ENCODE data around the gene CLASRP. TPM values are rescaled to one million over a fixed set of nuclear protein-coding genes. Genes with fewer than 3 reads are reported as not detected.

Gene CLASRP
- total and polyA plus RNA-seq, 5 donors from 2014 or later, result 3.9 to 189 (median 4.8) TPM

- Mint-ChIP-seq H3K27ac (peak overlapping the region in 2 of 3 donors; percentile 15 to 91), H3K4me1 (peaks cover 0 to 6% (median 3%) of the 10 kb centered on the region in 4 donors), H3K36me3 (peaks cover 8% of the 10 kb centered on the region), H3K27me3 (no peaks in the 10 kb centered on the region), H3K4me3 (no peak overlapping the region), H3K9me3 (peaks cover 0 to 1% (median 0%) of the 10 kb centered on the region in 7 donors)
- Histone ChIP-seq H3K9me3 (ENCODE audit: control insufficient read depth in 2 of 2, low read length in 2 of 2) (no peaks in the 10 kb centered on the region), H3K4me1 (ENCODE audit: control insufficient read depth, insufficient read depth, low read length, poor library complexity, severe bottlenecking) (no peaks in the 10 kb centered on the region), H3K36me3 (ENCODE audit: control insufficient read depth, insufficient read depth, low read length) (peaks cover 22% of the 10 kb centered on the region), H3K4me3 (ENCODE audit: low read depth, low read length) (no peak overlapping the region), H3K27me3 (ENCODE audit: control insufficient read depth, insufficient read depth, low read length) (no peaks in the 10 kb centered on the region), H3K27ac (ENCODE audit: insufficient read depth, low read length, poor library complexity, severe bottlenecking) (no peak overlapping the region)
- ATAC-seq (ENCODE audit: low read depth in 2 of 2), result no peak
- DNase-seq, result no peak
Measured at GRCh38 chr19:45010306-45010705, 28.5 kb upstream of the CLASRP start.

- DNase-seq (no peak), ATAC-seq (ENCODE audit: low read depth in 2 of 2) (no peak)
- Histone ChIP-seq H3K9me3 (ENCODE audit: control insufficient read depth in 2 of 2, low read length in 2 of 2) (no peaks in the 10 kb centered on the region), H3K4me1 (ENCODE audit: control insufficient read depth, insufficient read depth, low read length, poor library complexity, severe bottlenecking) (peaks cover 5% of the 10 kb centered on the region), H3K27ac (ENCODE audit: insufficient read depth, low read length, poor library complexity, severe bottlenecking) (no peak overlapping the region), H3K36me3 (ENCODE audit: control insufficient read depth, insufficient read depth, low read length) (peaks cover 15% of the 10 kb centered on the region), H3K27me3 (ENCODE audit: control insufficient read depth, insufficient read depth, low read length) (no peaks in the 10 kb centered on the region), H3K4me3 (ENCODE audit: low read depth, low read length) (no peak overlapping the region)
- Mint-ChIP-seq H3K4me3 (no peak overlapping the region), H3K27ac (no peak overlapping the region), H3K36me3 (peaks cover 10% of the 10 kb centered on the region), H3K9me3 (peaks cover 0 to 1% (median 0%) of the 10 kb centered on the region in 7 donors), H3K27me3 (no peaks in the 10 kb centered on the region), H3K4me1 (peaks cover 0 to 16% (median 8%) of the 10 kb centered on the region in 4 donors)
Measured at GRCh38 chr19:45011959-45012358, 26.9 kb upstream of the CLASRP start.

- peaks cover 0 to 17% (median 10%) of the 10 kb centered on the region in 4 donors for H3K4me1 Mint-ChIP-seq
- H3K36me3 Mint-ChIP-seq, result peaks cover 9% of the 10 kb centered on the region
- Histone ChIP-seq H3K27me3 (ENCODE audit: control insufficient read depth, insufficient read depth, low read length) (no peaks in the 10 kb centered on the region), H3K4me3 (ENCODE audit: low read depth, low read length) (peak overlapping the region; percentile 72), H3K36me3 (ENCODE audit: control insufficient read depth, insufficient read depth, low read length) (peaks cover 13% of the 10 kb centered on the region), H3K27ac (ENCODE audit: insufficient read depth, low read length, poor library complexity, severe bottlenecking) (peak overlapping the region; percentile 88), H3K4me1 (ENCODE audit: control insufficient read depth, insufficient read depth, low read length, poor library complexity, severe bottlenecking) (peaks cover 7% of the 10 kb centered on the region), H3K9me3 (ENCODE audit: control insufficient read depth in 2 of 2, low read length in 2 of 2) (no peaks in the 10 kb centered on the region)
- peak overlapping the region; percentile 16 to 53 (median 42) for H3K4me3 Mint-ChIP-seq
- H3K27ac Mint-ChIP-seq, result peak overlapping the region; percentile 89 to 93 (median 91)
- no peaks in the 10 kb centered on the region for H3K27me3 Mint-ChIP-seq
- peak; percentile 74 to 80 for ATAC-seq (ENCODE audit: low read depth in 2 of 2)
- peak; percentile 68 to 77 (median 76) for DNase-seq
- H3K9me3 Mint-ChIP-seq, result no peaks in the 10 kb centered on the region
Measured at GRCh38 chr19:45016388-45017314, 22.2 kb upstream of the CLASRP start.

GRCh38 chr19:45019187-45019586 lies 19.7 kb upstream of the CLASRP start:
- no peaks in the 10 kb centered on the region for H3K9me3 ChIP-seq (ENCODE audit: control insufficient read depth in 2 of 2, low read length in 2 of 2)
- no peak for ATAC-seq (ENCODE audit: low read depth in 2 of 2)
- no peak overlapping the region for H3K4me3 ChIP-seq (ENCODE audit: low read depth, low read length)
- Mint-ChIP-seq H3K4me3 (no peak overlapping the region), H3K9me3 (no peaks in the 10 kb centered on the region), H3K36me3 (peaks cover 14% of the 10 kb centered on the region), H3K4me1 (peaks cover 0 to 17% (median 10%) of the 10 kb centered on the region in 4 donors), H3K27ac (peak overlapping the region in 1 of 3 donors; percentile 67), H3K27me3 (no peaks in the 10 kb centered on the region)
- no peaks in the 10 kb centered on the region for H3K27me3 ChIP-seq (ENCODE audit: control insufficient read depth, insufficient read depth, low read length)
- H3K27ac ChIP-seq (ENCODE audit: insufficient read depth, low read length, poor library complexity, severe bottlenecking), result no peak overlapping the region
- peaks cover 9% of the 10 kb centered on the region for H3K36me3 ChIP-seq (ENCODE audit: control insufficient read depth, insufficient read depth, low read length)
- H3K4me1 ChIP-seq (ENCODE audit: control insufficient read depth, insufficient read depth, low read length, poor library complexity, severe bottlenecking), result peaks cover 7% of the 10 kb centered on the region
- no peak for DNase-seq

- H3K4me3 ChIP-seq (ENCODE audit: low read depth, low read length), result no peak overlapping the region
- Mint-ChIP-seq H3K4me1 (peaks cover 0 to 17% (median 10%) of the 10 kb centered on the region in 4 donors), H3K36me3 (peaks cover 14% of the 10 kb centered on the region), H3K9me3 (no peaks in the 10 kb centered on the region), H3K27me3 (no peaks in the 10 kb centered on the region), H3K27ac (peak overlapping the region in 1 of 3 donors; percentile 52), H3K4me3 (no peak overlapping the region)
- DNase-seq (no peak), ATAC-seq (ENCODE audit: low read depth in 2 of 2) (no peak)
- H3K9me3 ChIP-seq (ENCODE audit: control insufficient read depth in 2 of 2, low read length in 2 of 2), result no peaks in the 10 kb centered on the region
- no peak overlapping the region for H3K27ac ChIP-seq (ENCODE audit: insufficient read depth, low read length, poor library complexity, severe bottlenecking)
- H3K36me3 ChIP-seq (ENCODE audit: control insufficient read depth, insufficient read depth, low read length), result peaks cover 8% of the 10 kb centered on the region
- H3K4me1 ChIP-seq (ENCODE audit: control insufficient read depth, insufficient read depth, low read length, poor library complexity, severe bottlenecking), result peaks cover 7% of the 10 kb centered on the region
- H3K27me3 ChIP-seq (ENCODE audit: control insufficient read depth, insufficient read depth, low read length), result no peaks in the 10 kb centered on the region
Measured at GRCh38 chr19:45020071-45020470, 18.8 kb upstream of the CLASRP start.

GRCh38 chr19:45021971-45022370 lies 16.9 kb upstream of the CLASRP start:
- Mint-ChIP-seq H3K4me3 (no peak overlapping the region), H3K4me1 (peaks cover 0 to 9% (median 2%) of the 10 kb centered on the region in 4 donors)
- no peak for DNase-seq

GRCh38 chr19:45023048-45023447 lies 15.8 kb upstream of the CLASRP start:
- H3K27ac Mint-ChIP-seq, result peak overlapping the region in 1 of 3 donors; percentile 20
- no peaks in the 10 kb centered on the region for H3K9me3 Mint-ChIP-seq
- peaks cover 13% of the 10 kb centered on the region for H3K36me3 ChIP-seq (ENCODE audit: control insufficient read depth, insufficient read depth, low read length)
- no peaks in the 10 kb centered on the region for H3K27me3 ChIP-seq (ENCODE audit: control insufficient read depth, insufficient read depth, low read length)
- no peaks in the 10 kb centered on the region for H3K4me1 ChIP-seq (ENCODE audit: control insufficient read depth, insufficient read depth, low read length, poor library complexity, severe bottlenecking)
- H3K4me1 Mint-ChIP-seq, result peaks cover 0 to 5% (median 1%) of the 10 kb centered on the region in 4 donors
- H3K27ac ChIP-seq (ENCODE audit: insufficient read depth, low read length, poor library complexity, severe bottlenecking), result no peak overlapping the region
- no peaks in the 10 kb centered on the region for H3K9me3 ChIP-seq (ENCODE audit: control insufficient read depth in 2 of 2, low read length in 2 of 2)
- H3K4me3 ChIP-seq (ENCODE audit: low read depth, low read length), result no peak overlapping the region
- peaks cover 15% of the 10 kb centered on the region for H3K36me3 Mint-ChIP-seq
- H3K4me3 Mint-ChIP-seq, result no peak overlapping the region
- H3K27me3 Mint-ChIP-seq, result no peaks in the 10 kb centered on the region
- ATAC-seq (ENCODE audit: low read depth in 2 of 2) (no peak), DNase-seq (no peak)

More at GRCh38 chr19:45021971-45022370, 16.9 kb upstream of the CLASRP start:
- H3K9me3 ChIP-seq (ENCODE audit: control insufficient read depth in 2 of 2, low read length in 2 of 2), result no peaks in the 10 kb centered on the region
- no peaks in the 10 kb centered on the region for H3K27me3 ChIP-seq (ENCODE audit: control insufficient read depth, insufficient read depth, low read length)
- H3K36me3 ChIP-seq (ENCODE audit: control insufficient read depth, insufficient read depth, low read length), result peaks cover 5% of the 10 kb centered on the region
- no peaks in the 10 kb centered on the region for H3K27me3 Mint-ChIP-seq
- peaks cover 2% of the 10 kb centered on the region for H3K4me1 ChIP-seq (ENCODE audit: control insufficient read depth, insufficient read depth, low read length, poor library complexity, severe bottlenecking)
- H3K27ac Mint-ChIP-seq, result peak overlapping the region in 1 of 3 donors; percentile 20
- H3K27ac ChIP-seq (ENCODE audit: insufficient read depth, low read length, poor library complexity, severe bottlenecking), result no peak overlapping the region
- no peaks in the 10 kb centered on the region for H3K9me3 Mint-ChIP-seq
- H3K36me3 Mint-ChIP-seq, result peaks cover 17% of the 10 kb centered on the region
- no peak for ATAC-seq (ENCODE audit: low read depth in 2 of 2)
- H3K4me3 ChIP-seq (ENCODE audit: low read depth, low read length), result no peak overlapping the region

Measured in CD4-positive, CD25-positive, alpha-beta regulatory T cell (primary cell).